GM21360 (cell line): ENCODE results near the gene FGF19.
"Not testable (repeated sequence)": the region's sequence is repeated elsewhere in the genome, so short reads cannot be mapped to it uniquely, and the experiment has no call there.

Experiments used
- ATAC-seq: cut with Tn5 transposase; IDR thresholded peaks from one replicate; pipeline ENCODE4 v1.9.1; 2021; ENCODE audit warnings: mild to moderate bottlenecking, moderate library complexity; ENCODE audit not compliant: unreplicated experiment

FGF19 gene

GRCh38 chr11:69697469-69697843 is 6.4 kb downstream of the FGF19 start:
- ATAC-seq, result no peak

GRCh38 chr11:69696749-69697468 is 6.9 kb downstream of the FGF19 start:
- no peak for ATAC-seq

GRCh38 chr11:69695995-69696394 is 7.8 kb downstream of the FGF19 start:
- not testable (repeated sequence) for ATAC-seq

GRCh38 chr11:69695581-69695980 is 8.2 kb downstream of the FGF19 start:
- no peak for ATAC-seq

- no peak for ATAC-seq
These were observed 9.0 kb downstream of the FGF19 start for GRCh38 chr11:69694781-69695180.

- ATAC-seq, result no peak
These were observed 11.4 kb downstream of the FGF19 start for GRCh38 chr11:69692422-69692821.

GRCh38 chr11:69691463-69691862 is 12.4 kb downstream of the FGF19 start:
- no peak for ATAC-seq

GRCh38 chr11:69689484-69690319 is 14.1 kb downstream of the FGF19 start:
- ATAC-seq, result no peak

- not testable (repeated sequence) for ATAC-seq
These were observed 15.7 kb downstream of the FGF19 start for GRCh38 chr11:69687969-69688771.

- no peak for ATAC-seq
These were observed 17.0 kb downstream of the FGF19 start for GRCh38 chr11:69686856-69687255.

GRCh38 chr11:69686452-69686851 is 17.4 kb downstream of the FGF19 start:
- no peak for ATAC-seq

GRCh38 chr11:69685348-69685747 is 18.5 kb downstream of the FGF19 start:
- no peak for ATAC-seq

GRCh38 chr11:69684651-69685050 is 19.2 kb downstream of the FGF19 start:
- ATAC-seq, result no peak

- ATAC-seq, result no peak
These were observed 20.0 kb downstream of the FGF19 start for GRCh38 chr11:69683764-69684333.

- ATAC-seq, result no peak
These were observed 21.0 kb downstream of the FGF19 start for GRCh38 chr11:69682681-69683326.

- no peak for ATAC-seq
These were observed 21.6 kb downstream of the FGF19 start for GRCh38 chr11:69682221-69682620.

- ATAC-seq, result no peak
These were observed 23.1 kb downstream of the FGF19 start for GRCh38 chr11:69680688-69681087.

GRCh38 chr11:69677749-69678148 is 26.1 kb downstream of the FGF19 start:
- no peak for ATAC-seq

GRCh38 chr11:69674886-69675714 is 28.7 kb downstream of the FGF19 start, which contains the start of gene LTO1:
LTO1 (minus strand) TSS chr11:69675353; CDS start chr11:69675239, 114 bp downstream.
- ATAC-seq, result peak; percentile 81
